ENCODE measurements around the gene TAGLN. TPM values are rescaled to one million over a fixed set of nuclear protein-coding genes. Genes with fewer than 3 reads are reported as not detected.
"Not testable (repeated sequence)": the region's sequence is repeated elsewhere in the genome, so short reads cannot be mapped to it uniquely, and the experiment has no call there.

The TAGLN gene
- total RNA-seq, 2 donors from 2014 or later: 829 to 1,367 TPM

DNA sequence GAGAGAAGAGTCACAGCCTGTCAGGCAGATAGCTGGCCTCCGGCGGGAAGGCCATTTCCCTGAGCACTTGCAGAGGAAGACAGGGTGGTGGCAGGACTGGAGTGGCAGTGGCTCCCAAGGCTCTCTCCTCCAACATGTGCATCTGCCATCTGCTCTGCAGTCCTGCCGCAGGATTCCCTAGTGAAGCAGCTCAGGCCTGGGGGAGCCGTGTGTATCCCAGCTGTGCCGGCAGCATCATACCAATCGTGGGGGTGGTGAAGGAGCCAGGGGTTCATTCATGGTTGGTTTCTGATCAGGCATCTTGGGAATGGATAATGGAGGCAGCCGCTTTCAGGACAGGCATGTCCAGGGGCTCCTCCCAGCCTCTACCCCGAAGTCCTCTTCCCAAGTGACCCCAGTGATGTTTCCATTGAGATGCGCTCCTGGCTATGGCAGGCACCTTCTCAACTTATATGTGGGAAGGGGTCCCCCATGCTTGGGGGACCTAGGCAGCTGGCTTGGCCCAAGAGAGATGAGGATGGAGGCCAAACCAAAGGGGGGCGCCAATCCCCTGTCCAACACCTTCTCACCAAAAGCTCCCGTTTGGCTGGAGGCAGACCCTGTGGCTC is 6.1 kb downstream of the TAGLN start:
- no peak for ATAC-seq
- intact Hi-C loops (cut with DNase I): loop anchor here in 1 of 2 donors (5.0 kb wide), 1 partner anchor 73 kb away; no protein-coding TSS in a partner anchor
- no peak for DNase-seq

DNA sequence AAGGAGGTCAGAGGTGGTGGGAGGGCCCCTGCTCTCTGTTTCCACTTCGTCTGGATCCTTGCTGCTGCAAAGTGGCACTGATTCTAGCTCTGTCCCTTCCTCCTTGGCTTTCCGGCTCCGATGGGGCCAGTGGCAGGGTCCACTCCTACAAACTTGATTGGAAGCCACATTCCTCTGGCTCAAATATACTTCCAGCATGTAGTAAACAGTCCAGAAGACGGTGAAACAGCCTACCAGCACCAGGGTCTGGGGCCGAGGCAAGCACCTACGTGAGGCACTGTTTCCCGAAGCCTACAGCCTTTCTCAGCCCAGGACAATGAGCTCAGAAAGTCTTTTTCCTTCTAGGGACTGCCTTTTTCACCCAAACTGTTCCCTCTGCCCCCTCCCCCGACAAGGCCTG is 6.9 kb downstream of the TAGLN start:
- ATAC-seq: peak in 1 of 2 donors; percentile 9
- intact Hi-C loops (cut with DNase I): loop anchor here in 1 of 2 donors (5.0 kb wide), 1 partner anchor 74 kb away; no protein-coding TSS in a partner anchor
- DNase-seq: not testable (repeated sequence)

DNA sequence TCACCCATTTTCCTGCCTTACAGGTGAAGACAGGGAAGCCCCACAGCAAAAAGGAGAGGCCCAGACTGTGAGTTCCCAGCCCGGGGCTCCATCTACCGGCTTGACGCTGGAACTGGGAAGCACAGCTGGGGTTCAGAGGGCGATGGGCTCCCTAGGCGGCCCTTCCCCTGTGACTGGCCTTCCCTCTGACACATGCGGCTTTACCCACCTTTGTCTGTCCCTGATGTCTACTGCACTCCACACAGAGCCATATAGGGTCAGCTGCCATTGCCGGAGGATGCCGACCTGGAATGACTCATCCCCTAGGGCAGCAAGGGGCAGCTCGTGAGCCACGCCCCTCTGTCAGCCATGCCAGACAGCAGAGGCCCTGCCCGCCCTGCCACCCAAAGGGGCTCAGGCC is 7.7 kb downstream of the TAGLN start:
- peak; percentile 23 to 52 for ATAC-seq
- not testable (repeated sequence) for DNase-seq
- intact Hi-C loops (cut with DNase I): loop anchor here in 1 of 2 donors (5.0 kb wide), 1 partner anchor 75 kb away; no protein-coding TSS in a partner anchor

DNA sequence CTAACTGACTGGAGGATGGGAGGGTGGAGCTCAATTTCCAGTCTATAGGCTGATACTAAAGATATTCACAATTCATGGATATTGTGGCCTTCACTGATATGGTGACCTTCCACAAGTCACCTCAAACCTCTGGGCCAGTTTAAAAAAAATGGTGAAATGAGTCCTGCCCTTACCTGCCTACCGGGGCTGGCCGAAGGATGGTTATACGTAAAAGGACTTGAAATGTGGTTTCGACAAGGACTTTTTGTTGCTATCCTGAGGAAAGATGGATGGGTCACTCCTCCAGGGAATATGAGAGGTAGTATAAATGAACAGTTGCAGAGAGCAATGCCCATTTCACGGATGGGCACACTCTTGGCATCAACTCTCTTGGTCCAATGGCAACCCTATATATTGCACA is 8.3 kb downstream of the TAGLN start:
- not testable (repeated sequence) for ATAC-seq, DNase-seq
- intact Hi-C loops (cut with DNase I): loop anchor here in 1 of 2 donors (5.0 kb wide), 1 partner anchor 75 kb away; no protein-coding TSS in a partner anchor

DNA sequence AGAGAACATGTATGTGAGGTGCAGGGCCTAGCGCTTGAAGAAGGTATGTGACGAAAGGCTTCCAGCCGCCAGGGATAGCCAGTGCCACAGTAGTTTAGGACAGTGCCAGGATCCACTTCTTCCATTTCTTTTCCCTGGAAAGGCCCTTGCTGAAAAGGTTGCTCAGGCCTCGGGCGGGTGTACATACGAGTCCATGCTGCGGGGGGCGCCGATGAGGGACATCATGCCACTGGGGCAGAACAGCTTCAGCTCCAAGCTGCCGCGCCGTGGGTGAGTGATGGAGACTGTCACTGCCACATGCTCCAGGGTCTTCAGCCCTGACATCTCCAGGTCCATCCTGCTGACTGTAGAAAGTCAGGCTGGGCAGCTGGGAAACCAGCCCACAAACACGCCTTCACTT is 9.5 kb downstream of the TAGLN start:
- intact Hi-C loops (cut with DNase I): loop anchor here (2.0 to 5.0 kb wide), 2 partner anchors 76 kb away; no protein-coding TSS in a partner anchor
- ATAC-seq: peak in 1 of 2 donors; percentile 2

DNA sequence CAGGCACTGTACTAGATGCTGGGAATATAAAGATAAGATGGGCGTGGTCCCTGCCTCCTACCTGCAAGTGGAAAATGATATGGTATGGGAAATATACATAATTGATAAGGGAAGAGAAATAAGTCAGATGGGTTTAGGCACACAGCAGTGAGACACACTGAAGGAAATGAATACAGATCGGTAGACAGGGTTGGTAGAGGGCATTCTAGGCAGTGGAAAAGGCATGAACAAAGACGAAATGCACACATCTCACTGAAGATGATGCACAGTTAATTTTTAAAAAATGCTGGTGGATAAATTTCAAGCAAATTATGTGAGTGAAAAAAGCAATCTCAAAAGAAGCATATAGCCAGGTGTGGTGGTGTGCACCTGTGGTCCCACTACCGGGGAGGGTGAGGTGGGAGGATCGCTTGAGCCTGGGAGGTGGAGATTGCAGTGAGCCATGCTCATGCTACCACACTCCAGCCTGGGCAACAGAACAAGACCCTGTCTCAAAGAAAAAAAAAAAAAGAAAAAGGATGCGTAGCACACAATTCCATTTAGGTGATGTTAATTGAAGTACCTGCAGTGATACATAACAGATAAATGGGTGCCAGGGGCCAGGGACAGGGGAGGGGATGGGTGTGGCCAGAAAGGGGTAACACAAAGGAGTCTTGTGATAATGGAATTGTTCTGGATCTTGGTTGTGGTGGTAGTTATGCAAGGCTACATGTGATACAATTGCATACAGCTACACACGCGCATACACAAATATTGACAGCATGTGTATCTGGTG is 10.4 kb downstream of the TAGLN start:
- intact Hi-C loops (cut with DNase I): loop anchor here (2.0 to 5.0 kb wide), 2 partner anchors 77 kb away; no protein-coding TSS in a partner anchor

More for the DNA sequence above, 9.5 kb downstream of the TAGLN start:
- not testable (repeated sequence) for DNase-seq

DNA sequence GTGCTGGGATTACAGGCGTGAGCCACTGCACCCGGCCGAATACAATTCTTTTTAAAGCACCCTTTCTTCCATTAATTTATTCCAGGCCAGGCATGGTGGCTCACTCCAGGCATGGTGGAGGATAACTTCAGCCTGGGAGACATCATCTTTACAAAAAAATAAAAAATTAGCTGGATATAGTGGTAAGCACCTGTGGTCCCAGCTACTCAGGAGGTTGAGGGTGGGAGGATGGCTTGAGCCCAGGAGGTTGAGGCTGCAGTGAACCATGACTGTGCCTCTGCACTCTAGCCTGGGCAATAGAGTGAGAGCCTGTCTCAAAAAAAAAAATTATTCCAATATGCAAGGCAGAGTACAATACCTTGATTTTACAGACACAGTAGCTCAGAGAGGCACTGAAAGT is 11.4 kb downstream of the TAGLN start:
- DNase-seq: no peak
- ATAC-seq: no peak
- intact Hi-C loops (cut with DNase I): no loop called here

More for the DNA sequence above, 10.4 kb downstream of the TAGLN start:
- ATAC-seq, DNase-seq: not testable (repeated sequence)

DNA sequence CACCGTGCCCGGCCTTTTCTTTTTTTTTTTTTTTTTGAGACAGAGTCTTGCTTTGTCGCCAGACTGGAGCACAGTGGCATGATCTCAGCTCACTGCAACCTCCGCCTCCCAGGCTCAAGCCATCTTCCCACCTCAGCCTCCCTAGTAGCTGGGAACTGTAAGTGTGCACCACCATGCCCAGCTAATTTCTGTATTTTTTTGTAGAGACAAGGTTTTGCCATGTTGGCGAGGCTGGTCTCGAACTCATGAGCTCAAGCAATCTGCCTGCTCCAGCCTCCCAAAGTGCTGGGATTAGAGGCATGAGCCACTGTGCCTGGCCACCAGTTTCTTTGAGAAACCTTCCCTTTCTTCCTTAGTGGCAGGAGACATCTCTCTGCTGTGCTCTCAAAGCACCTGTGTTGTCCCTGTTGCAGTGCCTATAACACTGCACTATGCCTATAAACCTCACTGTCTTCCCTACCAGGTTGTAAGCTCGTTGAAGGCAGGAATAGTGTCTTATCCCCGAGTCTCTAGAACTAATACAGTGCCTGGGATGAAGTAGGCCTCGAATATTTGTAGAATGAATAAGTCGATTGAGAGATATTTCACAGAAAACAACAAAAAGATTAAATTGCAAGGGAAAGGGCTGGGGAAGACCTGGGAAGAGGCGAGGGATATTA is 13.7 kb downstream of the TAGLN start:
- ATAC-seq (no peak), DNase-seq (no peak)
- intact Hi-C loops (cut with DNase I): no loop called here

DNA sequence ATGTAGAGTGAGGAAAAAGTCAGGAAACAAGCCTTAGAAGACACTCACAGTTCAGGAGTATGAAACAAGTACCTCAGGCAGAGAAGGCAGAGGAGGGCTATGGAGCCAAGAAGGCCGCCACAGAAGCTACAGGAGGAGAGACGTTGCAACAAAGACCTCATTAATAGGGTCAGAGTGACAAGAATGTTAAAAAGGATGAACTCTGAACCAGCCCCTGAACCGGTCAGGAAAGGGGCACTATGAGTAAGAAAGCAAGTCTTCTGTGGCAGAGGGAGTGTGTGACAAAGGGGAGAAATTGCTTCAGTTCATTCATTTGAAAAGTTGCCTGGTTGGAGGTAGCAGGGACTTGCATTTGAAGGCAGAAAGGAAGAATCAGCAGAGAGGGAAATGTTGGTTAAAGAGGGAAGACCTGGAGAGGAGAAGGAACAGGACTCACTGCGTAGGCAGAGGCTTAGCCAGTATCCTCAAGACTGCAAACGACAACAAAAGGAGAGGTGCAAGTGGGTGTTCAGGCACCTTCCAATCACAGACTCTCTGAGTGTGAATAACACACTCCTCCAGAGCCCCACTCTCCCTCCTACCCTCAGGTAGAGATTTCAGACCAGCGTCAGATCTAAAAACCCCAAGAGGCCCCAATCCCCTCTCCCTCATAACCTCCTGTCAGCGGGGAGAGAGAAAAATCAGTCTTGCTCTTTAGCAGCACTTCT is 15.4 kb downstream of the TAGLN start:
- peak; percentile 5 for DNase-seq
- ATAC-seq: no peak
- intact Hi-C loops (cut with DNase I): no loop called here

DNA sequence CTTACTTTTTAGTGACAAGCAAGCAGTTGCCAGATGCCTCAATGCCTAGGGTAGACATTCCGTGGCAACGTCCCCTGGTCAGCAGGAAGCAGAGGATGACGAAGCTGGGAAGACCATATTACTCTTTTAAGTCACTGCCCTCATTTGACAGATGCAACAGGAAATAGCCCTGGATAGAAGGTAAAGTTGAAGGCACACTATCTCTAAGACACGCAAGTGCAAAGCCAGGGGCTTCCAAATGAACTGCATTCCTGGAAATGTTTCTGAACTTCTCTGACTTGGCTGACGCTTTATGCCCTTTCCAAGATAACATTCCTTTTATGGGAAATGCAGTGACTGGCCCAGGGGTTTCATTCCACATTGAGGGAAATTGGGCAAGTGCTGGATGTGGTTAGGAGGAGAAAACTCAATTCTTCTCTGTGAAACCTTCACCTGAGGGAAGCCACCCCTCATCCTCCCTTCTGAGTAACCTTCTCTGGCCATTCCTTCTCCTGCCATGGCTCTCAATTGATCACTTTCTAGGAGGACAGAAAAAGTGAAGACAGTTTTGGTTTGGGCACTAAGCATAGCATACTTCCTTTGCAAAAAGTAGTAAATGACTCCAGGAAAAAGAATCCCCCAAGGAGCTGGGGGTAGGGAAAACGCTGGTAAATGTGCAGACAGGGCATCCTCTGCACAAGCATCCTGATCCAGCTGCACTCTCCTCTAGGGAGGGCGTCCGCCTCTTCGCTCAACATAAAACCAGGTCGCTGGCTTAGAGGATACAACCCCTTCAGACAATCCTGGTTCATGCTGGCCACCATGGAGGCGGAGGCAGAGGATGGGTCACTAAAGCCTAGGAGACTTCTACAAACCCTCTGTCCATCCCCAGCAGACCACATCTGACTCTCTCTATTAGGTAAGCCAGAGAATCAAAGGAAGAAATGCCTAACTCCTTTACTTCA is 18.2 kb downstream of the TAGLN start:
- intact Hi-C loops (cut with DNase I): no loop called here
- ATAC-seq (peak; percentile 3 to 4), DNase-seq (peak; percentile 69)

DNA sequence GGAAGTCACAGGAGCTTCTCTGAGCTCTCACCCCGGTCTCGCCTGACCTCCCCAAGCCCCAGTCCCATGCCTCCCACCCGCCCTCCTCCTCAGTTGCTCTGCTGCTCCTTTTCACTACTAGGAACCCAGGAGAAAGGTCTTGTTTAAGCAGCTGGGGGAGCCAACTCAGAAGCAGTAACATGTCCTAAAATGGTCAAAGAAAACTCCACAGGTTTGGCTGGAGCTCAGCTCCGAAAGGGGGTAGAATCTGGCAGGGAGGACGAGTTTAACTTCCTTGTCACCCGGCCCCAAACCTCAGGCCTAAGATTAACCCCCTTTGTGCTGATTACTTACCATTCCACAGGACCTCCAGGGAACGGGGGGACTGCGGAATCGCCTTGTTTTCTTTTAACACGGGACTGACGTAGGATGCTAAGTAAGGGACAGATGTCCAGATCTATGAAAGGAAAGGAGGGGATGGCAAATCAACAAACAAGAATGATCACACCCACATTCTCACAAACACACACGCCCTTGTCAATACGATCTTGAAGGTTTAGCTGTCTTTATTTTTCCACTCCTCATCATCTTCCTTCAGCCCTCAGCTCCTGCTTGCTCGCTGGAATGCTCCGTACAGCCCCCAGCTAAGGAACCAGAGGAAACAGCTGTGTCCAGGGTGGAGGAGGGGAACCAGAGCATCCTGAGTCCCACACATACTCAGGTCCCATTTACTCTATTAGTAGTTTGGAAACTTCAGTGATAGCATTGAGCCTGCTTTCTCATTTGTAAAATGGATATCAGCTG is 19.2 kb downstream of the TAGLN start:
- intact Hi-C loops (cut with DNase I): no loop called here
- ATAC-seq (peak; percentile 4 to 18), DNase-seq (peak; percentile 64)

DNA sequence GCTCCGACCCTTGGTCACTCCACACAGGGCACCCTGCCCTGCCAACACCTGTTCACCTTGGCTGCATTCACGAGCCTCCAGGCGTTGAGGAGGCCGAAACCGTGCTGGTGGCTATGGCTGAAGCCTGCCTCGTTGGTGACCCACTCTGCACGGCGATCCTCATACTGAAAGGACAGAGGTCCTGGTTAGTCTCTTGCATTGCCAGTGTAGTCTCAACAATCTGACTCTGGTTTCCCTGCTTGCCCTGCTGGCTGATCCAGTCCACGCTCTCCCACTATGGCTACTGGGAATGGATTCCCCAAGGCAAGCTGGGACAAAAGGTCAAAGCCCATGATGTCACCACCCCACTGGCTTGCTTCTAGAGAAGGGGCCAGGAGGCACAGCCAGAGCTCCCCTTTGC is 19.8 kb downstream of the TAGLN start:
- ATAC-seq: no peak
- intact Hi-C loops (cut with DNase I): no loop called here
- no peak for DNase-seq

DNA sequence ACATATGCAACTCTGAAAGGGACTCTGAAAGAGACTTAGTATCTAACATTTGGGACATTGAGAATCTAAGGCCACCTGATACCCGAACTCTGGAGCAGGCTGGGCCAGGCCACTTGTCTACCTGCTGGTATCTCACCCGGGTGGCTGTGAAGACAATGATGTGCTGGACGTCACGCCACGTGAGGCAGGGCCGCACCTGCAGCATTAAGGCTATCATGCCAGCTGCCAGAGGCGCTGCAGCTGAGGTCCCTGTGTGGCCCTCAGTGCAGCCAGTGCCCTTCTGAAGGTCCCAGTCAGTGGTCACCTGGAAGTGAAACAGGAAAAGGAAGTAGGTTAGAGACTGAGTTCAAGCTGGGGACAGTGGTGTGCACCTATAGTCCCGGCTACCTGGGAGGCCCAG is 20.3 kb downstream of the TAGLN start:
- intact Hi-C loops (cut with DNase I): no loop called here
- no peak for ATAC-seq
- no peak for DNase-seq

DNA sequence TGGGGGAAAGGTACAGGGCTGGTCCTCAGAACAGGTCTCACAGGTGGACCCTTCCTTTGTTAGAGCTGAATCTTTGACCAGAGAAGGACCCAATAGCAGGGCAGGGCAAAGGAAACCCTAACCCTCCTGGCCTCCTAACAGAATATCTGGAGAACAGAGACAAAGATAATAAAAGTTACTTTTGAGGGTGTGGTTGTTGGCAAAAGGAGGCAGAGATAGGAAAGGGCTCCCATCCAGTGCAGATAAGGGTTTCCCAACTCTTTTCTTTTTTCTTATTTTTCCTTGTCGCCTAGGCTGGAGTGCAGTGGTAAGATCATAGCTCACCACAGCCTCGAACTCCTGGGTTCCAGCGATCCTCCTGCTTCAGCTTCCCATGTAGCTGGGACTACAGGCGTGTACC is 20.8 kb downstream of the TAGLN start:
- DNase-seq (no peak), ATAC-seq (no peak)
- intact Hi-C loops (cut with DNase I): loop anchor here (5.0 to 10.0 kb wide), 4 partner anchors 43 to 435 kb away; partner anchors contain the start of genes SIDT2 (in 1 of the 2) and ZPR1 (in 1 of the 2)

DNA sequence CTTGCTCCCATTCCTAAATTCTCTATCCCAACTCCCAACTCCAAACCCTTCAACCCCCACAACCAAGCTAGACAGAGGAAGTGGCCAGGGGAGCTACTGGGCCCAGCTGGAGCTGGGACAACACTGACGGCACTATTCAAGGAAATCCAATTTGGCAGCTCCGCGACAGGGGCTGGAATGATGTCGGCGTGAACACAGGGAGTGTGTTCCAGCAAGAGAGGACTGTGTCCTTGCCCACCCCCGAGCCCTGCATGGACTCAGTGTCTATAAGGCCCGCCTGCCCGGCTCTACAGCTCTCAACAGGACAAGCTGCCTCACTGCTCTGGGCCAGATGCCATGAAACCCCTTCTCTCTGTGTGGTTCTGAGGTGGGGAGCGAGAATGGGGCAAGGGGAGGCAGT is 21.4 kb downstream of the TAGLN start:
- intact Hi-C loops (cut with DNase I): loop anchor here (5.0 to 10.0 kb wide), 4 partner anchors 43 to 436 kb away; partner anchors contain the start of genes SIDT2 (in 1 of the 2) and ZPR1 (in 1 of the 2)
- ATAC-seq (peak; percentile 60 to 68), DNase-seq (peak; percentile 87)

DNA sequence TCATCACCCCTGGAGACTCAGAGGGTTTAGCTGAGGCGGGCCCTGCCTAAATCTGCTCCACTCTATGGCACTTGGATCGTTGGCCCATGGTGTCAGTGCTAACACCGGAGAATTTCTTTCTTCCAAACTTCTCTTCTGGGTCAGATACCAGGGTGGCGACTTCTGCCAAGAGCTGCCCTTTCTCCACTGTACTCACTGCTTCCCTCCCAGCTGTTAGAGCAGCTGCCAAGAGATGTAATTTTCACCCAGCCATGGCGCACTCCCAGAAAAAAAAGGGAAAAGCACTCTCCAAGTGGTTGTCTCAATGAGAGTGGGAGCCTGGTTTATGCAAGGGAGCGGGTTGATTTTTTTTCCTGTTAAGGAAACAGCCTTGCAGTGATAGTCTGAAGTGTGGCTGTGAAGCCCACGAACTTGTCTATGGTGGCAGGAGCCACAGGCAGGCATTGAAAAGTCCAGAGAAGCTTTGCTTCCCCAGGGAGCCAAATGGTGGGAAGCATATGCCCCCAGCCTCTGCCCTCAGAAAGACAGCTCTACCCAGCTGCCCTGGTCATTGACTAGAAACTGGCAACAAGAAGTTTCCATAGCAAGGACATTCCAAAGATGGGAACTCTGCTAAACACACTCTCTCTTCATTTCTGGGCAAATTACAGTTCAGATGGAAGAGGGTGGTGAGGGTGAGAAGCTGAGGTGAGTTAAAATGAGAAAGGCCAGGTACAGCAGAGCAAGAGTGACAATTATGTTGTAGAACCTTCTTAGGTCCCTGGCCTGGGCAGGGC is 22.0 kb downstream of the TAGLN start:
- DNase-seq (peak; percentile 69), ATAC-seq (peak; percentile 59 to 64)
- intact Hi-C loops (cut with DNase I): loop anchor here (5.0 to 10.0 kb wide), 4 partner anchors 44 to 436 kb away; partner anchors contain the start of genes SIDT2 (in 1 of the 2) and ZPR1 (in 1 of the 2)

Measured in left cardiac atrium (tissue), 4 donors.